HG02763 (cell line): Measurements from ENCODE around the gene MOSMO.

ENCODE experiments used
- ATAC-seq: cut with Tn5 transposase; IDR thresholded peaks from one replicate; pipeline ENCODE4 v1.9.1; 2021; ENCODE audit warnings: mild to moderate bottlenecking, moderate library complexity; ENCODE audit not compliant: unreplicated experiment

The MOSMO gene

GRCh38 chr16:22007509-22008214 is at the start of gene MOSMO:
TSS of gene MOSMO (plus strand) at chr16:22008111. CDS start at chr16:22008302, 191 bp downstream.
- peak; percentile 73 for ATAC-seq

- ATAC-seq, result no peak
Measured at GRCh38 chr16:21959050-21959449, 48.9 kb upstream of the MOSMO start.

- no peak for ATAC-seq
Measured at GRCh38 chr16:21962475-21962874, 45.4 kb upstream of the MOSMO start.

- no peak for ATAC-seq
Measured at GRCh38 chr16:21963887-21964286, 44.0 kb upstream of the MOSMO start.

- ATAC-seq, result no peak
Measured at GRCh38 chr16:21964353-21964752, 43.6 kb upstream of the MOSMO start.

- ATAC-seq, result no peak
Measured at GRCh38 chr16:21971856-21972255, 36.1 kb upstream of the MOSMO start.

- no peak for ATAC-seq
Measured at GRCh38 chr16:21973945-21974344, 34.0 kb upstream of the MOSMO start.

- ATAC-seq, result no peak
Measured at GRCh38 chr16:21980032-21980431, 27.9 kb upstream of the MOSMO start.

- ATAC-seq, result no peak
Measured at GRCh38 chr16:21982108-21982507, 25.8 kb upstream of the MOSMO start.

- ATAC-seq, result no peak
Measured at GRCh38 chr16:21984062-21984461, 23.8 kb upstream of the MOSMO start.

- ATAC-seq, result no peak
Measured at GRCh38 chr16:21985524-21985923, 22.4 kb upstream of the MOSMO start.

GRCh38 chr16:21986692-21987246 is 21.1 kb upstream of the MOSMO start:
- ATAC-seq, result no peak

GRCh38 chr16:21987498-21987897 is 20.4 kb upstream of the MOSMO start:
- ATAC-seq, result no peak

GRCh38 chr16:21989133-21989532 is 18.8 kb upstream of the MOSMO start:
- no peak for ATAC-seq

- no peak for ATAC-seq
Measured at GRCh38 chr16:21989751-21990150, 18.2 kb upstream of the MOSMO start.

- ATAC-seq, result no peak
Measured at GRCh38 chr16:21990381-21990944, 17.4 kb upstream of the MOSMO start.

GRCh38 chr16:21991621-21992020 is 16.3 kb upstream of the MOSMO start:
- no peak for ATAC-seq

- no peak for ATAC-seq
Measured at GRCh38 chr16:21994856-21995465, 12.9 kb upstream of the MOSMO start.

- ATAC-seq, result no peak
Measured at GRCh38 chr16:21996923-21997696, 10.8 kb upstream of the MOSMO start.

GRCh38 chr16:21997697-21998480 is 10.0 kb upstream of the MOSMO start:
- ATAC-seq, result no peak
